Astrocyte (in vitro differentiated cells and primary cell): ENCODE measurements around the gene RXRB.
"Not testable (repeated sequence)": the region's sequence is repeated elsewhere in the genome, so short reads cannot be mapped to it uniquely, and the experiment has no call there.

Source experiments
- EZH2 ChIP-seq: IDR thresholded peaks from 2 replicates; pipeline ENCODE4 v1.6.1; 2012; ENCODE audit warnings: mild to moderate bottlenecking, low read length, inconsistent platforms; ENCODE audit not compliant: insufficient read depth
- TF ChIP-seq, protein P1 (sequence below): IDR thresholded peaks from 2 replicates; pipeline ENCODE4 v1.5.1; 2011; ENCODE audit warnings: low read depth, mild to moderate bottlenecking, inconsistent platforms, low read length, moderate library complexity; ENCODE audit not compliant: insufficient read depth

GRCh38 chr6:33150560-33150959, 49.9 kb downstream of the RXRB start:
- TF ChIP-seq, protein P1, sequence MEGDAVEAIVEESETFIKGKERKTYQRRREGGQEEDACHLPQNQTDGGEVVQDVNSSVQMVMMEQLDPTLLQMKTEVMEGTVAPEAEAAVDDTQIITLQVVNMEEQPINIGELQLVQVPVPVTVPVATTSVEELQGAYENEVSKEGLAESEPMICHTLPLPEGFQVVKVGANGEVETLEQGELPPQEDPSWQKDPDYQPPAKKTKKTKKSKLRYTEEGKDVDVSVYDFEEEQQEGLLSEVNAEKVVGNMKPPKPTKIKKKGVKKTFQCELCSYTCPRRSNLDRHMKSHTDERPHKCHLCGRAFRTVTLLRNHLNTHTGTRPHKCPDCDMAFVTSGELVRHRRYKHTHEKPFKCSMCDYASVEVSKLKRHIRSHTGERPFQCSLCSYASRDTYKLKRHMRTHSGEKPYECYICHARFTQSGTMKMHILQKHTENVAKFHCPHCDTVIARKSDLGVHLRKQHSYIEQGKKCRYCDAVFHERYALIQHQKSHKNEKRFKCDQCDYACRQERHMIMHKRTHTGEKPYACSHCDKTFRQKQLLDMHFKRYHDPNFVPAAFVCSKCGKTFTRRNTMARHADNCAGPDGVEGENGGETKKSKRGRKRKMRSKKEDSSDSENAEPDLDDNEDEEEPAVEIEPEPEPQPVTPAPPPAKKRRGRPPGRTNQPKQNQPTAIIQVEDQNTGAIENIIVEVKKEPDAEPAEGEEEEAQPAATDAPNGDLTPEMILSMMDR = not testable (repeated sequence)
- TF ChIP-seq EZH2 = not testable (repeated sequence)
